ENCODE results near the gene ABHD17B. TPM values are rescaled to one million over a fixed set of nuclear protein-coding genes. Genes with fewer than 3 reads are reported as not detected.

ABHD17B gene
- total and polyA plus RNA-seq, 2 donors (not counting 3 experiments of a cell fraction or from before 2014, with no cell fraction given) = 12.8 to 16.8 TPM

GRCh38 chr9:71821405-71821804 is 89.6 kb downstream of the ABHD17B start:
- TF ChIP-seq, protein P1, sequence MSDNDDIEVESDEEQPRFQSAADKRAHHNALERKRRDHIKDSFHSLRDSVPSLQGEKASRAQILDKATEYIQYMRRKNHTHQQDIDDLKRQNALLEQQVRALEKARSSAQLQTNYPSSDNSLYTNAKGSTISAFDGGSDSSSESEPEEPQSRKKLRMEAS (IDR thresholded peaks at IDR 0.05; ENCODE audit: insufficient read depth, insufficient read length) = no peak
- TF ChIP-seq MYC (IDR thresholded peaks at IDR 0.05; ENCODE audit: low read depth, low read length) = no peak
- no peak for TF ChIP-seq GATA2 (IDR thresholded peaks at IDR 0.05; ENCODE audit: insufficient read depth, insufficient read length, low read depth, low read length)
- TF ChIP-seq POLR2AphosphoS5 (IDR thresholded peaks at IDR 0.05; ENCODE audit: insufficient read depth, low read depth, low read length) = no peak
- TF ChIP-seq FOS (IDR thresholded peaks at IDR 0.05; ENCODE audit: borderline replicate concordance, insufficient read depth, low read length) = no peak
- no peak for TF ChIP-seq JUN (IDR thresholded peaks at IDR 0.05; ENCODE audit: borderline replicate concordance, insufficient read depth, insufficient read length, low read depth)
- no peak for TF ChIP-seq POLR2A (IDR thresholded peaks at IDR 0.05; ENCODE audit: low read depth, low read length)
- no peak for TF ChIP-seq CTCF (IDR thresholded peaks at IDR 0.05; ENCODE audit: extremely low read depth in 1 of 2, insufficient read depth in 1 of 2, low read depth in 1 of 2, low read length in 2 of 2)
- TF ChIP-seq EZH2 (IDR thresholded peaks at IDR 0.05; ENCODE audit: borderline replicate concordance, low read depth, low read length, severe bottlenecking) = no peak
- H3K9me3 ChIP-seq (replicated peaks; ENCODE audit: control insufficient read depth, insufficient read depth, low read length) = no peaks in the 10 kb centered on the region
- CTCF ChIA-PET = interaction anchor here (1.0 to 7.3 kb wide), 3 partner anchors 17 to 537 kb away, joined by 3 to 70 read pairs (median 6); no protein-coding TSS in a partner anchor
- peaks cover 4% of the 10 kb centered on the region for H3K4me1 ChIP-seq (ENCODE audit: control insufficient read depth, extremely low read depth, insufficient read depth, low read length)
- DNase-seq (ENCODE audit: low read depth, low spot score) (no peak), FAIRE-seq (no peak)
- H3K9me1 ChIP-seq (replicated peaks; ENCODE audit: control insufficient read depth, extremely low read depth, insufficient read depth, low read length) = no peaks in the 10 kb centered on the region
- H2AFZ ChIP-seq (ENCODE audit: low read depth, low read length) = no peak overlapping the region
- no peak overlapping the region for H3K4me3 ChIP-seq (replicated peaks in 1 of 3; ENCODE audit: insufficient read depth in 1 of 3, low read depth in 1 of 3, low read length in 3 of 3)
- H3K9ac ChIP-seq (replicated peaks; ENCODE audit: extremely low read depth, insufficient read depth, low read length) = no peak overlapping the region
- dilution Hi-C loops (cut with MboI; ENCODE audit: extremely low pct_ligation_motif_present, low sequenced_read_pairs) (no loop called here), intact Hi-C loops (cut with micrococcal nuclease) (no loop called here)
- H3K27me3 ChIP-seq (ENCODE audit: control insufficient read depth in 2 of 2, insufficient read depth in 2 of 2, low read length in 2 of 2) = peaks cover 0 to 2% of the 10 kb centered on the region in 2 experiments
- no peaks in the 10 kb centered on the region for H3K79me2 ChIP-seq (ENCODE audit: control insufficient read depth, insufficient read depth, low read length)
- POLR2A ChIA-PET = no interaction called here
- no peaks in the 10 kb centered on the region for H4K20me1 ChIP-seq (replicated peaks; ENCODE audit: control insufficient read depth, extremely low read depth, insufficient read depth, low read length)
- BruUV-seq (replicated peaks) = no TSS peak
- H3K4me2 ChIP-seq (ENCODE audit: insufficient read depth, low read length) = no peak overlapping the region
- H3K36me3 ChIP-seq (ENCODE audit: control insufficient read depth in 2 of 2, extremely low read depth in 1 of 2, insufficient read depth in 2 of 2, low read length in 2 of 2) = no peaks in the 10 kb centered on the region
- no peak overlapping the region for H3K27ac ChIP-seq (ENCODE audit: insufficient read depth, low read depth, low read length)
